Keratinocyte (primary cell): ENCODE data around the gene CDC14A. TPM values are rescaled to one million over a fixed set of nuclear protein-coding genes. Genes with fewer than 3 reads are reported as not detected.

Experiments used
- DNase-seq: peaks from one replicate; pipeline ENCODE4 v3.0.0-alpha.2; 2011; ENCODE audit warnings: low read depth, missing footprints, low spot score
- FAIRE-seq: peaks from 2 replicates; lab custom pipeline; 2011; peaks lifted over from hg19 to GRCh38; lab: Jason Lieb, UNC
- H2AFZ ChIP-seq: 2 replicates; pipeline ENCODE4 v1.6.0; 2012; ENCODE audit warnings: low read length, control low read depth, inconsistent platforms; ENCODE audit not compliant: control insufficient read depth
- H3K27ac ChIP-seq: 2 replicates; pipeline ENCODE4 v1.5.1; 2011; ENCODE audit warnings: low read length; ENCODE audit not compliant: control insufficient read depth, insufficient read depth
- H3K27me3 ChIP-seq: 3 replicates; pipeline ENCODE4 v1.6.0; 2011; ENCODE audit warnings: low read length; ENCODE audit not compliant: control insufficient read depth, insufficient read depth; ENCODE audit errors: extremely low read depth
- H3K36me3 ChIP-seq, 2 experiments: 2 replicates in 1 of 2; 3 replicates in 1 of 2; pipeline ENCODE4 v1.5.1; 2011; ENCODE audit warnings: low read length in 2 of 2, mild to moderate bottlenecking in 1 of 2; ENCODE audit not compliant: control insufficient read depth in 2 of 2, insufficient read depth in 2 of 2; ENCODE audit errors: extremely low read depth in 1 of 2
- H3K4me1 ChIP-seq: 3 replicates; pipeline ENCODE4 v1.5.1; 2011; ENCODE audit warnings: low read length; ENCODE audit not compliant: control insufficient read depth, insufficient read depth; ENCODE audit errors: extremely low read depth
- H3K4me2 ChIP-seq: 3 replicates; pipeline ENCODE4 v1.6.0; 2011; ENCODE audit warnings: low read depth, low read length; ENCODE audit not compliant: control insufficient read depth, insufficient read depth; ENCODE audit errors: extremely low read depth
- H3K4me3 ChIP-seq, 3 experiments: fragments of 200-600 bp in 1 of 3; sonication (generic) in 1 of 3; 2 replicates in 2 of 3; 3 replicates in 1 of 3; pipeline ENCODE4 v1.5.1; 2011 to 2016; ENCODE audit warnings: low read length in 3 of 3, mild to moderate bottlenecking in 3 of 3, control low read depth in 2 of 3, inconsistent platforms in 1 of 3, low read depth in 1 of 3, mixed read lengths in 1 of 3, mixed run types in 1 of 3, moderate library complexity in 1 of 3; ENCODE audit not compliant: control insufficient read depth in 2 of 3, insufficient read depth in 2 of 3; ENCODE audit errors: extremely low read depth in 1 of 3
- H3K79me2 ChIP-seq: 2 replicates; pipeline ENCODE4 v1.6.0; 2012; ENCODE audit warnings: low read length; ENCODE audit not compliant: control insufficient read depth, insufficient read depth
- H3K9ac ChIP-seq: 3 replicates; pipeline ENCODE4 v1.6.0; 2011; ENCODE audit warnings: low read length; ENCODE audit not compliant: control insufficient read depth, insufficient read depth; ENCODE audit errors: extremely low read depth
- H3K9me1 ChIP-seq: 3 replicates; pipeline ENCODE4 v1.6.0; 2011; ENCODE audit warnings: low read length; ENCODE audit not compliant: control insufficient read depth, insufficient read depth; ENCODE audit errors: extremely low read depth
- H3K9me3 ChIP-seq: 2 replicates; pipeline ENCODE4 v1.5.1; 2012; ENCODE audit warnings: low read depth, low read length; ENCODE audit not compliant: control insufficient read depth
- H4K20me1 ChIP-seq: 3 replicates; pipeline ENCODE4 v1.6.0; 2011; ENCODE audit warnings: low read length; ENCODE audit not compliant: control insufficient read depth, insufficient read depth; ENCODE audit errors: extremely low read depth
- EZH2 ChIP-seq: IDR thresholded peaks from one replicate; pipeline ENCODE4 v1.6.1; 2012; ENCODE audit warnings: inconsistent platforms, mild to moderate bottlenecking, low read length, moderate library complexity
- dilution Hi-C: fragments of 300-500 bp; cut with MboI; formaldehyde crosslinking; loops from one replicate; pipeline ENCODE4 v1.7.0; 2020; ENCODE audit warnings: low sequenced_read_pairs; ENCODE audit not compliant: extremely low pct_ligation_motif_present
- polyA plus RNA-seq, 5 experiments: library from polyadenylated mRNA; depleted of rRNA in 3 of 5; stranded (reverse) in 3 of 5; stranded (forward) in 1 of 5; unstranded in 1 of 5; fragments of >200 nt; gene quantifications; 1 replicate in 1 of 5; 2 replicates in 3 of 5; 3 replicates in 1 of 5; pipeline versions ENCODE4 v1.2.1 to v1.2.3, GENCODE V29; 2011 to 2012; ENCODE audit warnings: missing spikeins in 2 of 5, low read depth in 1 of 5, low replicate concordance in 1 of 5
- TF ChIP-seq, protein P1 (sequence below), 3 experiments: IDR thresholded peaks in 1 of 3; conservative IDR thresholded peaks in 1 of 3; optimal IDR thresholded peaks in 1 of 3; 2 replicates in 2 of 3; 3 replicates in 1 of 3; pipeline versions ENCODE3 to v1.5.1; 2011; ENCODE audit warnings: low read length in 3 of 3, mild to moderate bottlenecking in 3 of 3, moderate library complexity in 2 of 3, control low read depth in 1 of 3, inconsistent platforms in 1 of 3; ENCODE audit not compliant: insufficient read depth in 2 of 3; ENCODE audit errors: extremely low read depth in 1 of 3

The CDC14A gene
- polyA plus RNA-seq, 1 donor (not counting 4 experiments of a cell fraction or from before 2014, with no cell fraction given): 2.2 TPM

DNA sequence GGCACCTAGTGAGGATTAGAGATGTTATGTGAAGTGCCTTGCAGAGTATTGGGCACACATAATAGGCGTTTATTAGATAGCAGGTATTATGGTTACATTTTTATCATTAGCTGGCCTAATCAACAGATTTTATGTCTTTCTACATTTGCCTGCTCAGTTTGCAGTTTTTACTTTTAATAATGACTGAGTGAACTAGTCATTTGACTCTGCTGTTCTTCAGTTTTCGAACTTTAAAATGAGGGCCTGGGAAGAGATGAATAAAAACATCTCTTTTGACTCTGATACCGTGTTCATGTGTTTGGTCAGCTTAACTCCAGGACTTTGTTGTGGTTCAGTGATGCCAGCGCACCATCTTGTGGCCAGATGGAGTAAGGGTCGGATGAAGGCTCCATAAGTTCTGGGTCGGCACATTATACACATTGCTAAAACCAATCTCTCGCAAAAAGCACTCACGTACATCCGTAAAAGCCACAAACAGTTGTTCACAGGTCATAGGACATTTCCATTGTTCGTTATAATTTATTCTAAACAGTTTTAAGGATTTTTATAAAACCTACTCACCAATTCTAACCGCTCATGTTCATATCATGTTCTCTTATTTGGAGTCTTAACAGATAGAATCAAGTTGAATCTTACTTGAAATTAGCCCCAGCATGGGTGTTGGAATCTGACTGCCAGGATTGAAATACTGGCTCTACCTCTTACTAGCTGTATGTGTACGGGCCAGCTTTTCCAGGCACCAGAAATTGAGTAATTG lies 107.2 kb downstream of the CDC14A start:
- H3K9ac ChIP-seq: no peak overlapping the region
- DNase-seq (no peak), FAIRE-seq (peak; percentile 74)
- H3K9me3 ChIP-seq: no peaks in the 10 kb centered on the region
- no peaks in the 10 kb centered on the region for H3K27me3 ChIP-seq
- no peaks in the 10 kb centered on the region for H4K20me1 ChIP-seq
- peak overlapping the region; percentile 1 for H2AFZ ChIP-seq
- H3K4me3 ChIP-seq: no peak overlapping the region
- H3K79me2 ChIP-seq: no peaks in the 10 kb centered on the region
- TF ChIP-seq, protein P1, sequence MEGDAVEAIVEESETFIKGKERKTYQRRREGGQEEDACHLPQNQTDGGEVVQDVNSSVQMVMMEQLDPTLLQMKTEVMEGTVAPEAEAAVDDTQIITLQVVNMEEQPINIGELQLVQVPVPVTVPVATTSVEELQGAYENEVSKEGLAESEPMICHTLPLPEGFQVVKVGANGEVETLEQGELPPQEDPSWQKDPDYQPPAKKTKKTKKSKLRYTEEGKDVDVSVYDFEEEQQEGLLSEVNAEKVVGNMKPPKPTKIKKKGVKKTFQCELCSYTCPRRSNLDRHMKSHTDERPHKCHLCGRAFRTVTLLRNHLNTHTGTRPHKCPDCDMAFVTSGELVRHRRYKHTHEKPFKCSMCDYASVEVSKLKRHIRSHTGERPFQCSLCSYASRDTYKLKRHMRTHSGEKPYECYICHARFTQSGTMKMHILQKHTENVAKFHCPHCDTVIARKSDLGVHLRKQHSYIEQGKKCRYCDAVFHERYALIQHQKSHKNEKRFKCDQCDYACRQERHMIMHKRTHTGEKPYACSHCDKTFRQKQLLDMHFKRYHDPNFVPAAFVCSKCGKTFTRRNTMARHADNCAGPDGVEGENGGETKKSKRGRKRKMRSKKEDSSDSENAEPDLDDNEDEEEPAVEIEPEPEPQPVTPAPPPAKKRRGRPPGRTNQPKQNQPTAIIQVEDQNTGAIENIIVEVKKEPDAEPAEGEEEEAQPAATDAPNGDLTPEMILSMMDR (optimal IDR thresholded peaks at IDR 0.05 in 1 of 3, IDR thresholded peaks at IDR 0.05 in 1 of 3, conservative IDR thresholded peaks at IDR 0.05 in 1 of 3; ENCODE audit: extremely low read depth in 1 of 3, insufficient read depth in 2 of 3, low read length in 3 of 3): peak; percentile 82 to 92 (median 87)
- TF ChIP-seq EZH2: no peak
- dilution Hi-C loops: loop anchor here (25.0 kb wide), 1 partner anchor 403 kb away; no protein-coding TSS in a partner anchor
- H3K36me3 ChIP-seq: no peaks in the 10 kb centered on the region
- H3K9me1 ChIP-seq: no peaks in the 10 kb centered on the region
- H3K27ac ChIP-seq: no peak overlapping the region
- H3K4me1 ChIP-seq: no peaks in the 10 kb centered on the region
- H3K4me2 ChIP-seq: no peak overlapping the region

DNA sequence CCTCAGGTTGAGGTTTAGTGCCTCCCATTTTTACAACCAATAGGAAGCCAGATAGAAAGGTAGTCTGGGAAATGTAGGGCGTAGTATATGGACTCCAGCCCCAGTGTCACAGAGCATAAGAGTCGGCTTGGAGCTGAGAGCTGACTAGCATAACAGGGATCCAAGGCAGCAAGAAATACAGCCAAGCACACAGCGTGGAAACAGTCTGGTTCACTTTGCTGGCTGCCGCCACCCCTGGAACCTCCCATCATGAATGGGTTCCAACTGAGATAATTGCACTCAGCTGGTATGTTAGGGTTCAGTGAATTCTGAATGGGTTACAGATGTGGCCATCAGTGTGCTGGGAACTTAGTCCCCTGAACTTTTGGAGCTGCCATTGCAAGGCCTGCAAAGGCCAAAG lies 108.9 kb downstream of the CDC14A start:
- DNase-seq: no peak
- TF ChIP-seq EZH2: no peak
- TF ChIP-seq, protein P1 (optimal IDR thresholded peaks at IDR 0.05 in 1 of 3, IDR thresholded peaks at IDR 0.05 in 1 of 3, conservative IDR thresholded peaks at IDR 0.05 in 1 of 3; ENCODE audit: extremely low read depth in 1 of 3, insufficient read depth in 2 of 3, low read length in 3 of 3): no peak
- Histone ChIP-seq H3K36me3 (no peaks in the 10 kb centered on the region), H3K27me3 (no peaks in the 10 kb centered on the region), H3K4me3 (no peak overlapping the region), H4K20me1 (no peaks in the 10 kb centered on the region), H3K9ac (no peak overlapping the region), H3K9me3 (no peaks in the 10 kb centered on the region), H3K4me1 (no peaks in the 10 kb centered on the region), H2AFZ (no peak overlapping the region), H3K27ac (no peak overlapping the region), H3K9me1 (no peaks in the 10 kb centered on the region), H3K4me2 (no peak overlapping the region), H3K79me2 (no peaks in the 10 kb centered on the region)
- no peak for FAIRE-seq
- dilution Hi-C loops: loop anchor here (25.0 kb wide), 1 partner anchor 401 kb away; no protein-coding TSS in a partner anchor
